HUES6 (cell line): ENCODE results near the gene NPC1L1.

Experiments
- H3K27ac ChIP-seq: 2 replicates; pipeline ENCODE4 v1.7.0; 2013; ENCODE audit warnings: low read depth, mild to moderate bottlenecking, low read length, inconsistent platforms
- H3K27me3 ChIP-seq: 2 replicates; pipeline ENCODE4 v1.6.1; 2013; ENCODE audit warnings: low read length; ENCODE audit not compliant: control insufficient read depth, insufficient read depth
- H3K36me3 ChIP-seq: 2 replicates; pipeline ENCODE4 v1.6.1; 2013; ENCODE audit warnings: low read length; ENCODE audit not compliant: control insufficient read depth, insufficient read depth
- H3K4me1 ChIP-seq: 2 replicates; pipeline ENCODE4 v1.6.1; 2013; ENCODE audit warnings: low read length; ENCODE audit not compliant: control insufficient read depth, insufficient read depth
- H3K4me3 ChIP-seq: 2 replicates; pipeline ENCODE4 v1.5.1; 2013; ENCODE audit warnings: low read depth, low read length
- H3K9ac ChIP-seq: one replicate; pipeline ENCODE4 v1.6.1; 2013; ENCODE audit warnings: mild to moderate bottlenecking, low read length
- H3K9me3 ChIP-seq: 2 replicates; pipeline ENCODE4 v1.6.1; 2013; ENCODE audit warnings: low read depth, low read length; ENCODE audit not compliant: control insufficient read depth, insufficient read depth

Gene NPC1L1, protein sequence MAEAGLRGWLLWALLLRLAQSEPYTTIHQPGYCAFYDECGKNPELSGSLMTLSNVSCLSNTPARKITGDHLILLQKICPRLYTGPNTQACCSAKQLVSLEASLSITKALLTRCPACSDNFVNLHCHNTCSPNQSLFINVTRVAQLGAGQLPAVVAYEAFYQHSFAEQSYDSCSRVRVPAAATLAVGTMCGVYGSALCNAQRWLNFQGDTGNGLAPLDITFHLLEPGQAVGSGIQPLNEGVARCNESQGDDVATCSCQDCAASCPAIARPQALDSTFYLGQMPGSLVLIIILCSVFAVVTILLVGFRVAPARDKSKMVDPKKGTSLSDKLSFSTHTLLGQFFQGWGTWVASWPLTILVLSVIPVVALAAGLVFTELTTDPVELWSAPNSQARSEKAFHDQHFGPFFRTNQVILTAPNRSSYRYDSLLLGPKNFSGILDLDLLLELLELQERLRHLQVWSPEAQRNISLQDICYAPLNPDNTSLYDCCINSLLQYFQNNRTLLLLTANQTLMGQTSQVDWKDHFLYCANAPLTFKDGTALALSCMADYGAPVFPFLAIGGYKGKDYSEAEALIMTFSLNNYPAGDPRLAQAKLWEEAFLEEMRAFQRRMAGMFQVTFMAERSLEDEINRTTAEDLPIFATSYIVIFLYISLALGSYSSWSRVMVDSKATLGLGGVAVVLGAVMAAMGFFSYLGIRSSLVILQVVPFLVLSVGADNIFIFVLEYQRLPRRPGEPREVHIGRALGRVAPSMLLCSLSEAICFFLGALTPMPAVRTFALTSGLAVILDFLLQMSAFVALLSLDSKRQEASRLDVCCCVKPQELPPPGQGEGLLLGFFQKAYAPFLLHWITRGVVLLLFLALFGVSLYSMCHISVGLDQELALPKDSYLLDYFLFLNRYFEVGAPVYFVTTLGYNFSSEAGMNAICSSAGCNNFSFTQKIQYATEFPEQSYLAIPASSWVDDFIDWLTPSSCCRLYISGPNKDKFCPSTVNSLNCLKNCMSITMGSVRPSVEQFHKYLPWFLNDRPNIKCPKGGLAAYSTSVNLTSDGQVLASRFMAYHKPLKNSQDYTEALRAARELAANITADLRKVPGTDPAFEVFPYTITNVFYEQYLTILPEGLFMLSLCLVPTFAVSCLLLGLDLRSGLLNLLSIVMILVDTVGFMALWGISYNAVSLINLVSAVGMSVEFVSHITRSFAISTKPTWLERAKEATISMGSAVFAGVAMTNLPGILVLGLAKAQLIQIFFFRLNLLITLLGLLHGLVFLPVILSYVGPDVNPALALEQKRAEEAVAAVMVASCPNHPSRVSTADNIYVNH (N-terminal part only)

GRCh38 chr7:44541028-44541869 lies at the start of gene NPC1L1:
Gene NPC1L1, minus strand, starts transcription at chr7:44541330. Its CDS starts 71 bp downstream, at chr7:44541259.
- H3K27ac ChIP-seq, result no peak within 1 kb of the TSS

DNA sequence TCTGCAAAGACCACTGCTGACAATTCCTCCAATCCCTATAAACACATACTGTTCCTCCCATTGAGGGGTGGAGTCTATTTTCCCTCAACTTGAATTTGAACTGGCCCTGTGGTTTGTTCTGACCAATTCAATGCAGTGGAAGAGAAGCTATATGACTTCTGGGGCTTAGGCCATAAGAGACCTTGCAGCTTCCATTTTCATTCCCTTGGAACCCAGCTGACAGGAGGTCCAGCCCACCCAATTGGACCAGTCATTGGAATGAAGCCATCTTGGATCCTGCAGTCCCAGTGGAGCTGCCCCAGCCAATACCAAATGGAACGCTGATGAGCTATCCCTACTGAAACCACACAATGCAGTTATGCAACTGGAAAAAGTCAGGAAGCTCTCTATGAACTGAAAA lies 49.8 kb upstream of the NPC1L1 start:
- H3K4me1 ChIP-seq, result no peaks in the 10 kb centered on the region
- no peak overlapping the region for H3K9ac ChIP-seq
- H3K36me3 ChIP-seq, result no peaks in the 10 kb centered on the region
- no peak overlapping the region for H3K4me3 ChIP-seq
- H3K27me3 ChIP-seq, result no peaks in the 10 kb centered on the region
- no peaks in the 10 kb centered on the region for H3K9me3 ChIP-seq
- no peak overlapping the region for H3K27ac ChIP-seq

More at GRCh38 chr7:44541028-44541869, at the start of gene NPC1L1:
- Histone ChIP-seq H3K36me3 (no peaks in the 10 kb centered on the region), H3K4me3 (no peak within 1 kb of the TSS), H3K9ac (peak within 1 kb of the TSS; percentile 12), H3K9me3 (no peaks in the 10 kb centered on the region), H3K4me1 (peaks cover 10% of the 10 kb centered on the region; the same call in 1 of the 2 replicates), H3K27me3 (no peaks in the 10 kb centered on the region)

GRCh38 chr7:44587843-44588711 lies 46.9 kb upstream of the NPC1L1 start:
- no peaks in the 10 kb centered on the region for H3K9me3 ChIP-seq
- H3K9ac ChIP-seq, result no peak overlapping the region
- H3K27ac ChIP-seq, result no peak overlapping the region
- no peaks in the 10 kb centered on the region for H3K27me3 ChIP-seq
- H3K36me3 ChIP-seq, result no peaks in the 10 kb centered on the region
- no peak overlapping the region for H3K4me3 ChIP-seq
- H3K4me1 ChIP-seq, result 0 out of 2 replicates have a peak, but pooled peaks cover 1% of the 10 kb centered on the region

GRCh38 chr7:44583146-44583865 lies 42.2 kb upstream of the NPC1L1 start:
- Histone ChIP-seq H3K9ac (no peak overlapping the region), H3K4me1 (peaks cover 10% of the 10 kb centered on the region; the same call in 1 of the 2 replicates), H3K27me3 (no peaks in the 10 kb centered on the region), H3K4me3 (peak overlapping the region; percentile 75), H3K36me3 (peaks cover 25% of the 10 kb centered on the region), H3K27ac (no peak overlapping the region), H3K9me3 (no peaks in the 10 kb centered on the region)

GRCh38 chr7:44581879-44582603 lies 40.9 kb upstream of the NPC1L1 start, which contains the start of gene TMED4:
Gene TMED4, minus strand, starts transcription at chr7:44582231. Its CDS starts 25 bp downstream, at chr7:44582206.
- no peaks in the 10 kb centered on the region for H3K9me3 ChIP-seq
- peak within 1 kb of the TSS; percentile 85 for H3K4me3 ChIP-seq

GRCh38 chr7:44580945-44581878 lies 40.1 kb upstream of the NPC1L1 start:
- peaks cover 10% of the 10 kb centered on the region; the same call in 1 of the 2 replicates for H3K4me1 ChIP-seq
- H3K36me3 ChIP-seq, result peaks cover 30% of the 10 kb centered on the region
- peak overlapping the region; percentile 50; the same call in 1 of the 2 replicates for H3K27ac ChIP-seq
- no peaks in the 10 kb centered on the region for H3K27me3 ChIP-seq
- H3K4me3 ChIP-seq, result peak overlapping the region; percentile 85
- peak overlapping the region; percentile 84 for H3K9ac ChIP-seq
- no peaks in the 10 kb centered on the region for H3K9me3 ChIP-seq

More at GRCh38 chr7:44581879-44582603, 40.9 kb upstream of the NPC1L1 start, which contains the start of gene TMED4:
- peak within 1 kb of the TSS; percentile 84 for H3K9ac ChIP-seq
- peaks cover 10% of the 10 kb centered on the region; the same call in 1 of the 2 replicates for H3K4me1 ChIP-seq
- peak within 1 kb of the TSS; percentile 62 for H3K27ac ChIP-seq
- H3K27me3 ChIP-seq, result no peaks in the 10 kb centered on the region
- H3K36me3 ChIP-seq, result peaks cover 30% of the 10 kb centered on the region

DNA sequence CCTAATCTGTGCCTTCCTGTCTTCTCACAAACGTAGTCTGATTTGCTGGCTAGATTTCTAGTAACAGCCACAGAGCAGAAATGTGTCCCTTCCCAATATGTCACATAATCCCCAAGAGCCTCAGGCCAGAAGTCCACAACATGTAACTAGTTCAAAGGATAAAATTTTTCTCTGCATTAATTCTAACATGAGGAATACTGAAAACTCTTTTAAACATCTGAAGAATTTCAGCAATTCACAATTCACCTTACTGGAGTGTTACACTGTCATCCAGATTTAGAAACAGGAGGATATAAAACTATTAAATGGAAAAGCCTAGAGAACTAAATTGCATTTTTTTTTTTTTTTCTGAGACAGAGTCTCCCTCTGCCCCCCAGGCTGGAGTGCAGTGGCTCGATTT lies 35.1 kb upstream of the NPC1L1 start:
- Histone ChIP-seq H3K27ac (no peak overlapping the region), H3K4me3 (no peak overlapping the region), H3K9ac (no peak overlapping the region), H3K4me1 (peaks cover 19% of the 10 kb centered on the region), H3K36me3 (peaks cover 59% of the 10 kb centered on the region), H3K9me3 (no peaks in the 10 kb centered on the region), H3K27me3 (no peaks in the 10 kb centered on the region)

- peaks cover 61% of the 10 kb centered on the region for H3K36me3 ChIP-seq
- no peak overlapping the region for H3K27ac ChIP-seq
- H3K27me3 ChIP-seq, result no peaks in the 10 kb centered on the region
- peaks cover 14% of the 10 kb centered on the region for H3K4me1 ChIP-seq
- H3K9me3 ChIP-seq, result no peaks in the 10 kb centered on the region
- peak overlapping the region; percentile 97 for H3K4me3 ChIP-seq
- H3K9ac ChIP-seq, result peak overlapping the region; percentile 98
Measured at GRCh38 chr7:44575054-44575453, 33.9 kb upstream of the NPC1L1 start.
